ENCODE data around the gene PTPRM. TPM values are rescaled to one million over a fixed set of nuclear protein-coding genes. Genes with fewer than 3 reads are reported as not detected.

Gene PTPRM
- total RNA-seq, 1 experiment from 2014 or later, result 1.6 TPM

GRCh38 chr18:8229787-8230186, 662.7 kb downstream of the PTPRM start:
- H3K27ac ChIP-seq (ENCODE audit: low read length), result no peak overlapping the region
- no peak for ATAC-seq

GRCh38 chr18:8231316-8231715, 664.2 kb downstream of the PTPRM start:
- no peaks in the 10 kb centered on the region for H3K27me3 ChIP-seq (ENCODE audit: control insufficient read depth, insufficient read depth, low read length)
- DNase-seq (ENCODE audit: low read depth, low spot score), result no peak
- no peak overlapping the region for H3K27ac ChIP-seq (ENCODE audit: low read length)
- ATAC-seq, result no peak
- H3K4me1 ChIP-seq (ENCODE audit: control insufficient read depth, insufficient read depth, low read length), result no peaks in the 10 kb centered on the region
- intact Hi-C loops (cut with micrococcal nuclease; ENCODE audit: unreplicated experiment) (no loop called here), in situ Hi-C loops (cut with HindIII; ENCODE audit: low pct_unique_long_range_greater_than_20kb, low sequenced_read_pairs) (no loop called here)
- POLR2A ChIA-PET, result no interaction called here
- BruUV-seq (replicated peaks), result no TSS peak
- no peak for TF ChIP-seq TCF7L2 (IDR thresholded peaks at IDR 0.05; ENCODE audit: low read depth, low read length)
- TF ChIP-seq, protein P1, sequence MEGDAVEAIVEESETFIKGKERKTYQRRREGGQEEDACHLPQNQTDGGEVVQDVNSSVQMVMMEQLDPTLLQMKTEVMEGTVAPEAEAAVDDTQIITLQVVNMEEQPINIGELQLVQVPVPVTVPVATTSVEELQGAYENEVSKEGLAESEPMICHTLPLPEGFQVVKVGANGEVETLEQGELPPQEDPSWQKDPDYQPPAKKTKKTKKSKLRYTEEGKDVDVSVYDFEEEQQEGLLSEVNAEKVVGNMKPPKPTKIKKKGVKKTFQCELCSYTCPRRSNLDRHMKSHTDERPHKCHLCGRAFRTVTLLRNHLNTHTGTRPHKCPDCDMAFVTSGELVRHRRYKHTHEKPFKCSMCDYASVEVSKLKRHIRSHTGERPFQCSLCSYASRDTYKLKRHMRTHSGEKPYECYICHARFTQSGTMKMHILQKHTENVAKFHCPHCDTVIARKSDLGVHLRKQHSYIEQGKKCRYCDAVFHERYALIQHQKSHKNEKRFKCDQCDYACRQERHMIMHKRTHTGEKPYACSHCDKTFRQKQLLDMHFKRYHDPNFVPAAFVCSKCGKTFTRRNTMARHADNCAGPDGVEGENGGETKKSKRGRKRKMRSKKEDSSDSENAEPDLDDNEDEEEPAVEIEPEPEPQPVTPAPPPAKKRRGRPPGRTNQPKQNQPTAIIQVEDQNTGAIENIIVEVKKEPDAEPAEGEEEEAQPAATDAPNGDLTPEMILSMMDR (IDR thresholded peaks at IDR 0.05), result no peak
- H3K4me3 ChIP-seq (ENCODE audit: low read depth in 2 of 2, low read length in 2 of 2), result no peak overlapping the region
- no peaks in the 10 kb centered on the region for H3K9me3 ChIP-seq (ENCODE audit: control insufficient read depth, insufficient read depth, low read depth, low read length)
- no peaks in the 10 kb centered on the region for H3K36me3 ChIP-seq (ENCODE audit: control insufficient read depth, insufficient read depth, low read length)
- CTCF ChIA-PET, result no interaction called here

More at GRCh38 chr18:8229787-8230186, 662.7 kb downstream of the PTPRM start:
- Histone ChIP-seq H3K4me1 (ENCODE audit: control insufficient read depth, insufficient read depth, low read length) (no peaks in the 10 kb centered on the region), H3K4me3 (ENCODE audit: low read depth in 2 of 2, low read length in 2 of 2) (no peak overlapping the region), H3K36me3 (ENCODE audit: control insufficient read depth, insufficient read depth, low read length) (no peaks in the 10 kb centered on the region), H3K9me3 (ENCODE audit: control insufficient read depth, insufficient read depth, low read depth, low read length) (no peaks in the 10 kb centered on the region), H3K27me3 (ENCODE audit: control insufficient read depth, insufficient read depth, low read length) (no peaks in the 10 kb centered on the region)
- ChIA-PET POLR2A (no interaction called here), CTCF (no interaction called here)
- intact Hi-C loops (cut with micrococcal nuclease; ENCODE audit: unreplicated experiment) (no loop called here), in situ Hi-C loops (cut with HindIII; ENCODE audit: low pct_unique_long_range_greater_than_20kb, low sequenced_read_pairs) (no loop called here)
- DNase-seq (ENCODE audit: low read depth, low spot score), result no peak
- TF ChIP-seq SIN3A (IDR thresholded peaks at IDR 0.05; ENCODE audit: borderline replicate concordance, insufficient read depth, low read depth, low read length) (no peak), POLR2AphosphoS5 (IDR thresholded peaks at IDR 0.05; ENCODE audit: low read depth, low read length) (no peak), TCF7L2 (IDR thresholded peaks at IDR 0.05; ENCODE audit: low read depth, low read length) (no peak), REST (IDR thresholded peaks at IDR 0.05; ENCODE audit: insufficient read depth in 1 of 2, low read depth in 2 of 2, low read length in 1 of 2) (no peak)
- TF ChIP-seq, protein P1 (IDR thresholded peaks at IDR 0.05), result no peak
- BruUV-seq (replicated peaks), result no TSS peak

- in situ Hi-C loops (cut with HindIII; ENCODE audit: low pct_unique_long_range_greater_than_20kb, low sequenced_read_pairs) (no loop called here), intact Hi-C loops (cut with micrococcal nuclease; ENCODE audit: unreplicated experiment) (no loop called here)
- H3K27me3 ChIP-seq (ENCODE audit: control insufficient read depth, insufficient read depth, low read length), result no peaks in the 10 kb centered on the region
- BruUV-seq (replicated peaks), result no TSS peak
- DNase-seq (ENCODE audit: low read depth, low spot score) (no peak), ATAC-seq (no peak)
- no peaks in the 10 kb centered on the region for H3K36me3 ChIP-seq (ENCODE audit: control insufficient read depth, insufficient read depth, low read length)
- no peaks in the 10 kb centered on the region for H3K4me1 ChIP-seq (ENCODE audit: control insufficient read depth, insufficient read depth, low read length)
- H3K27ac ChIP-seq (ENCODE audit: low read length), result no peak overlapping the region
- TF ChIP-seq SIN3A (IDR thresholded peaks at IDR 0.05; ENCODE audit: borderline replicate concordance, insufficient read depth, low read depth, low read length) (no peak), POLR2AphosphoS5 (IDR thresholded peaks at IDR 0.05; ENCODE audit: low read depth, low read length) (no peak), TCF7L2 (IDR thresholded peaks at IDR 0.05; ENCODE audit: low read depth, low read length) (no peak), REST (IDR thresholded peaks at IDR 0.05; ENCODE audit: insufficient read depth in 1 of 2, low read depth in 2 of 2, low read length in 1 of 2) (no peak)
- TF ChIP-seq, protein P1 (IDR thresholded peaks at IDR 0.05), result no peak
- ChIA-PET POLR2A (no interaction called here), CTCF (no interaction called here)
- H3K4me3 ChIP-seq (ENCODE audit: low read depth in 2 of 2, low read length in 2 of 2), result no peak overlapping the region
- H3K9me3 ChIP-seq (ENCODE audit: control insufficient read depth, insufficient read depth, low read depth, low read length), result no peaks in the 10 kb centered on the region
Observed at GRCh38 chr18:8232791-8233190, 665.7 kb downstream of the PTPRM start.

Data from Panc1 (cell line).